IPS DF 6.9 (cell line): ENCODE data around the gene ATP4B.

Experiments
- DNase-seq: peaks from one replicate; pipeline ENCODE4 v3.0.0-alpha.2; 2013; ENCODE audit warnings: low read depth, low spot score
- H3K27ac ChIP-seq: one replicate; pipeline ENCODE4 v1.5.1; 2013; ENCODE audit warnings: low read length, control low read depth
- H3K27me3 ChIP-seq: 2 replicates; pipeline ENCODE4 v1.6.1; 2013; ENCODE audit warnings: mild to moderate bottlenecking, low read length; ENCODE audit not compliant: control insufficient read depth, insufficient read depth
- H3K36me3 ChIP-seq: 2 replicates; pipeline ENCODE4 v1.6.1; 2013; ENCODE audit warnings: low read length; ENCODE audit not compliant: control insufficient read depth, insufficient read depth
- H3K4me1 ChIP-seq: 2 replicates; pipeline ENCODE4 v1.6.1; 2013; ENCODE audit warnings: low read length; ENCODE audit not compliant: control insufficient read depth, insufficient read depth
- H3K4me3 ChIP-seq: 2 replicates; pipeline ENCODE4 v1.5.1; 2013; ENCODE audit warnings: mild to moderate bottlenecking, low read length
- H3K9me3 ChIP-seq: 2 replicates; pipeline ENCODE4 v1.6.1; 2013; ENCODE audit warnings: low read length, inconsistent platforms; ENCODE audit not compliant: control insufficient read depth, insufficient read depth
- WGBS: extraction: QIAGEN DNeasy Blood & Tissue Kit; methylation state at CpG from one replicate; pipeline ENCODE4 v1.1.7; 2013; ENCODE audit warnings: mixed read lengths, missing lambda C conversion rate; ENCODE audit not compliant: insufficient read length, insufficient coverage; 5-methylcytosine and 5-hydroxymethylcytosine counted together

The ATP4B gene

GRCh38 chr13:113616281-113616906, 41.6 kb downstream of the ATP4B start:
- no CpG with 5 or more reads among the region's 20 CpGs for WGBS
- H3K4me1 ChIP-seq: peaks cover 4% of the 10 kb centered on the region; the same call in 1 of the 2 replicates
- no peaks in the 10 kb centered on the region for H3K27me3 ChIP-seq
- no peaks in the 10 kb centered on the region for H3K9me3 ChIP-seq
- no peak overlapping the region for H3K27ac ChIP-seq
- H3K36me3 ChIP-seq: peaks cover 5% of the 10 kb centered on the region; the same call in 1 of the 2 replicates
- no peak for DNase-seq
- no peak overlapping the region for H3K4me3 ChIP-seq

DNA sequence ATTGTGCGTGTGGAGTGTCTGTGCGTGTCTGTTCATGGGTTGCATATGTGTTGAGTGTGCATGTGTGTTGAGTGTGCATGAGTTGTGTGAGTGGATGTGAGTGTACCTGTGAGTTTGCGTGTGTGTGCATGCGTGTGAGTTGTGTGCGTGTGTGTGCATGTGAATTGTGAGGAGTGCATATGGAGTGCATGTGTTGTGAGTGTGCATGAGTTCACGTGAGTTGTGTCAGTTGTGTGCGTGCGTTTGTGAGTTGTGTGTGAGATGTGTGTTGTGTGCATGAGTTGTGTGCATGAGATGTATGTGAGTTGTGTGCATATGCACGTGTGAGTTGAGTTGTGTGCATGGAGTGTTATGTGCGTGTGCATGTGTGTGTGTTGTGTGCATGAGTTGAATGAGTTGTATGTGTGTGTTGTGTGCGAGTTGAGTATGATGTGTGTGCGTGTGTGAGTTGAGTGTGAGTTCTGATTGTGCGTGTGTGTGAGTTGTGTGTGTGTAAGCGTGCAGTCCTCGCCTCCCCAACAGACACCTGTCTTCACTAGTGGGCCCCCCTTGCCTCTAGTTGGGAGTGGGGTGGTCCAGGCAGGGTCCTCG, 44.1 kb downstream of the ATP4B start:
- WGBS: 100% methylated on average over 9 of the region's 16 CpGs
- Histone ChIP-seq H3K36me3 (peaks cover 13% of the 10 kb centered on the region), H3K9me3 (no peaks in the 10 kb centered on the region), H3K27me3 (no peaks in the 10 kb centered on the region), H3K27ac (no peak overlapping the region), H3K4me1 (peaks cover 4% of the 10 kb centered on the region; the same call in 1 of the 2 replicates), H3K4me3 (no peak overlapping the region)
- no peak for DNase-seq

DNA sequence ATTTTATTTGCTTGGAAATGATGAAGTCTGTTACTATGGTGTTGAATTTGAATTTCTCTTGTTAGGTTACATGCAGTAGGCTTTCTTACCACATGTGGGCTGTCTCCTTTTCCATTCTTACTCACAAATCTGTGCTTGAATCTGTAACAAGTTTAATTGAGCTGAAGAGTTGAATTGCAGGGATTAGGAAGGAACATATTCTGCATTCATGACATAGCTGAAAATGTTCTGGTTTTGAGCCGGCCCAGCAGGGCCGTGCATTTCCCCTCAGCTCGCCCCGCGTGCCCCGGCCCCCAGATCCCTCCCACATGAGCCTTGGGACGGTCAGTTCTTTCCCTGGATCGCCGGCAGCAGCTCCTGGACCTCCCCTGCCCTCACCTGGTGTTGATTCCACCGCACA, 45.4 kb downstream of the ATP4B start:
- Histone ChIP-seq H3K9me3 (no peaks in the 10 kb centered on the region), H3K4me3 (no peak overlapping the region), H3K27ac (no peak overlapping the region), H3K4me1 (peaks cover 4% of the 10 kb centered on the region; the same call in 1 of the 2 replicates), H3K36me3 (peaks cover 13% of the 10 kb centered on the region), H3K27me3 (no peaks in the 10 kb centered on the region)
- no peak for DNase-seq
- WGBS: no CpG with 5 or more reads among the region's 10 CpGs

DNA sequence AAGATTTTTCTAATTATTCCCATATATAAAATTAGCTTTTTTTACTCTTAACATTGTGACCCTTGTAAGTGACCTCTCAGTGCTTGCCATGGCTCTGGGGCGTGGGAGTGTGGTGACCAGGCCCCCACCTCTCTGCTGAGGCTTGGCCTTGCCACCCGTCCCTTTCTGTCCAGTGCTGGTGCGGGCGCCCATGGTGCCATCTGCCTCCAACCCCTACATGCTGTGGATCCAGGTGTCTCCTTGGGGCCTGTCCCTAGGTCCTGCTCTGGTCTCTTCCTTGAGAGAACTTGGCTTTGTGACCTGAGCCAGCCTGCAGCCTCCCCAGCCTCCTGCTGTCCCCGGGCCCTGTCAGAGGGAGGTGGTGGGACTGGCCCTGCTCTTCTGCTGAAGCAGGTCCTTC, 46.0 kb downstream of the ATP4B start:
- Histone ChIP-seq H3K4me1 (peaks cover 4% of the 10 kb centered on the region; the same call in 1 of the 2 replicates), H3K9me3 (no peaks in the 10 kb centered on the region), H3K36me3 (peaks cover 13% of the 10 kb centered on the region), H3K27ac (no peak overlapping the region), H3K4me3 (no peak overlapping the region), H3K27me3 (no peaks in the 10 kb centered on the region)
- WGBS: no CpG with 5 or more reads among the region's 5 CpGs
- no peak for DNase-seq

- Histone ChIP-seq H3K9me3 (no peaks in the 10 kb centered on the region), H3K27me3 (no peaks in the 10 kb centered on the region), H3K27ac (no peak overlapping the region), H3K36me3 (peaks cover 13% of the 10 kb centered on the region), H3K4me3 (no peak overlapping the region), H3K4me1 (no peaks in the 10 kb centered on the region)
- DNase-seq: no peak
- WGBS: no CpG with 5 or more reads among the region's 19 CpGs
Measured at GRCh38 chr13:113610266-113610665, 47.7 kb downstream of the ATP4B start.

DNA sequence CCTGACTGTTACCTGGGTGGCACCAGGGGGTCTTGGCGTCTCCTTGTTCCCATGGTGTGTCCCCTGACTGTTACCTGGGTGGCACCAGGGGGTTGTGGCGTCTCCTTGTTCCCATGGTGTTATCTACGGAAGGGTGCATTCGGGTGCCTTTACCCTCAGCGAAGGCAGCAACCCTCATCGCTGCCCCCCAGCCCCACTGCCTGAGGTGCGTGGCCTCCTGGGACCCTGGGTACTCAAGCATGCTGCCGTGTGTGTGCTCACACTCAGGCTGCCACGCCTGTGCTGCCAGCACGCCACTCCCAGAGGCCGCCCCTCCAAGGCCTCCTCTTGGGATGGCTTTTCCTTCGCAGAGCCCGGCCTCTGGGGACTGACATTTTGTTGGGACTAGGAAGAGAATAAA, 48.4 kb downstream of the ATP4B start:
- H3K4me1 ChIP-seq: no peaks in the 10 kb centered on the region
- no peaks in the 10 kb centered on the region for H3K27me3 ChIP-seq
- no peak overlapping the region for H3K4me3 ChIP-seq
- H3K27ac ChIP-seq: no peak overlapping the region
- no peaks in the 10 kb centered on the region for H3K9me3 ChIP-seq
- DNase-seq: no peak
- no CpG with 5 or more reads among the region's 13 CpGs for WGBS
- H3K36me3 ChIP-seq: peaks cover 13% of the 10 kb centered on the region

GRCh38 chr13:113608967-113609533, 48.9 kb downstream of the ATP4B start:
- Histone ChIP-seq H3K27ac (no peak overlapping the region), H3K36me3 (peaks cover 13% of the 10 kb centered on the region), H3K4me3 (no peak overlapping the region), H3K4me1 (no peaks in the 10 kb centered on the region), H3K9me3 (no peaks in the 10 kb centered on the region), H3K27me3 (no peaks in the 10 kb centered on the region)
- WGBS: no CpG with 5 or more reads among the region's 22 CpGs
- no peak for DNase-seq

DNA sequence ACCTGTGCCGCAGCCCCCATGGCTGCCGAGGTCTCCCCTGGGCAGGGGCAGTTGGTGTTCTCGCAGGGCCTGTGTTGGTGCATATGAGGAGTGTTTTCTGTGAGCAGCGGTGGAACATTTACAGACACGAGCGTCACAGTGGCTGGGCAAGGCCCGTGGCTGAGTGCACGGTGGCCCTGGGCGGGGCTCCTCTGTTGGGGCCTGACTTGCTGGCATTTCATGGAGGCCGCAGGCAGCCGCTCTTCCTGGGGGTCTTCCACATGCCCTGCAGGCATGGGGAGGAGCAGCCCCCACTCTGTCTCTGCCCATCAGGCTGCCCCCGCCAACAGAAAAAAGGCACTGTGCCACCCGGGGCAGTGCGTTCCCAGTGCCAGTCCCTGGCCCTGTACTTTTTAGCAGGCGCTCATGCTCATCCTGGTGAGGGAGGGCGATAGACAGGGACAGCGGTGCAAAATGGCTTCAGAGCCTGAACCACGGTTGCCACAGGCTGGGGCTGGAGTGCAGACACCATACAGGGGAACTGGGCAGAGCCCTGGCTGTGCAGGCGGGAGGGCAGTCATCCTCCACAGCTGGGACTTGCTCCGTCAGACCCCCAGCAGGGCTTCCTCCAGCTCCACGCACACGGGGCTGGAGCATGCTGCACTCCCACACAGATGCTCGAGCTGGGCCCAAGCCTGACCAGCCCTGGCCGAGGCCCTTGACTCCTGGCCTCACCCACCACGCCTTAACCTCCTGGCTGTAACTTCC, 49.9 kb downstream of the ATP4B start:
- no peak for DNase-seq
- Histone ChIP-seq H3K27ac (no peak overlapping the region), H3K4me1 (no peaks in the 10 kb centered on the region), H3K36me3 (peaks cover 8% of the 10 kb centered on the region), H3K27me3 (no peaks in the 10 kb centered on the region), H3K9me3 (no peaks in the 10 kb centered on the region), H3K4me3 (no peak overlapping the region)
- WGBS: no CpG with 5 or more reads among the region's 25 CpGs

- Histone ChIP-seq H3K36me3 (peaks cover 8% of the 10 kb centered on the region), H3K27me3 (no peaks in the 10 kb centered on the region), H3K9me3 (no peaks in the 10 kb centered on the region), H3K27ac (no peak overlapping the region), H3K4me1 (peaks cover 1% of the 10 kb centered on the region; the same call in 1 of the 2 replicates), H3K4me3 (no peak overlapping the region)
- DNase-seq: no peak
- no CpG with 5 or more reads among the region's 28 CpGs for WGBS
Measured at GRCh38 chr13:113607056-113607888, 50.7 kb downstream of the ATP4B start.
